Stimulated activated CD4-positive, alpha-beta T cell treated with anti-CD3 and anti-CD28 coated beads, TNF-alpha, amount 100 ng/mL, for 4 hours (primary cell): ENCODE data around the gene NAMPT.
"Not testable (repeated sequence)": the region's sequence is repeated elsewhere in the genome, so short reads cannot be mapped to it uniquely, and the experiment has no call there.

Experiments used
- DNase-seq, 3 experiments: peaks; one replicate each; pipeline ENCODE4 v3.0.0-alpha.2; 2020; ENCODE audit warnings: low read depth in 3 of 3

The NAMPT gene

GRCh38 chr7:106304568-106304967, 19.8 kb upstream of the NAMPT start:
- no peak for DNase-seq

- not testable (repeated sequence) for DNase-seq
Observed at GRCh38 chr7:106298631-106299030, 13.8 kb upstream of the NAMPT start.

- DNase-seq: not testable (repeated sequence)
Observed at GRCh38 chr7:106298155-106298554, 13.4 kb upstream of the NAMPT start.

GRCh38 chr7:106294334-106294733, 9.6 kb upstream of the NAMPT start:
- DNase-seq: no peak

GRCh38 chr7:106291247-106291646, 6.5 kb upstream of the NAMPT start:
- DNase-seq: no peak

GRCh38 chr7:106290319-106290718, 5.5 kb upstream of the NAMPT start:
- no peak for DNase-seq

- DNase-seq: no peak
Observed at GRCh38 chr7:106289848-106290247, 5.1 kb upstream of the NAMPT start.

- no peak for DNase-seq
Observed at GRCh38 chr7:106288263-106288662, 3.5 kb upstream of the NAMPT start.

GRCh38 chr7:106287786-106288185, 3.0 kb upstream of the NAMPT start:
- DNase-seq: no peak

GRCh38 chr7:106285855-106286492, 1.2 kb upstream of the NAMPT start:
- DNase-seq: peak in 1 of 3 experiments; percentile 14

- peak; percentile 99 for DNase-seq
Observed at GRCh38 chr7:106285051-106285854, 470 bp upstream of the NAMPT start.

GRCh38 chr7:106283831-106284713, 711 bp downstream of the NAMPT start:
- peak; percentile 15 to 56 (median 53) for DNase-seq

- DNase-seq: no peak
Observed at GRCh38 chr7:106283501-106283830, 1.3 kb downstream of the NAMPT start.

GRCh38 chr7:106282852-106283251, 1.9 kb downstream of the NAMPT start:
- no peak for DNase-seq

- DNase-seq: no peak
Observed at GRCh38 chr7:106282390-106282789, 2.4 kb downstream of the NAMPT start.

- DNase-seq: no peak
Observed at GRCh38 chr7:106281585-106282318, 3.0 kb downstream of the NAMPT start.

GRCh38 chr7:106281127-106281526, 3.7 kb downstream of the NAMPT start:
- no peak for DNase-seq

GRCh38 chr7:106279425-106280197, 5.2 kb downstream of the NAMPT start:
- DNase-seq: no peak

GRCh38 chr7:106278695-106279094, 6.1 kb downstream of the NAMPT start:
- no peak for DNase-seq

- DNase-seq: no peak
Observed at GRCh38 chr7:106277976-106278375, 6.8 kb downstream of the NAMPT start.

- DNase-seq: no peak
Observed at GRCh38 chr7:106276513-106276912, 8.3 kb downstream of the NAMPT start.
